Endodermal cell (in vitro differentiated cells): ENCODE results near the gene RANBP10. TPM values are rescaled to one million over a fixed set of nuclear protein-coding genes. Genes with fewer than 3 reads are reported as not detected.

Experiments
- DNase-seq: peaks from one replicate; pipeline ENCODE4 v3.0.0-alpha.2; 2017
- H3K27ac ChIP-seq: 2 replicates; pipeline ENCODE4 v1.5.1; 2013; ENCODE audit warnings: mild to moderate bottlenecking, low read depth, low read length, moderate library complexity
- H3K27me3 ChIP-seq: 2 replicates; pipeline ENCODE4 v1.6.1; 2013; ENCODE audit warnings: mild to moderate bottlenecking, low read length, moderate library complexity; ENCODE audit not compliant: insufficient read depth, control insufficient read depth, poor library complexity, severe bottlenecking
- H3K36me3 ChIP-seq: 2 replicates; pipeline ENCODE4 v1.7.0; 2013; ENCODE audit warnings: mild to moderate bottlenecking, low read length, moderate library complexity; ENCODE audit not compliant: control insufficient read depth, insufficient read depth
- H3K4me1 ChIP-seq: one replicate; pipeline ENCODE4 v1.7.0; 2013; ENCODE audit warnings: low read length; ENCODE audit not compliant: control insufficient read depth, insufficient read depth
- H3K4me3 ChIP-seq: 2 replicates; pipeline ENCODE4 v1.5.1; 2013; ENCODE audit warnings: mild to moderate bottlenecking, low read length, moderate library complexity
- H3K9ac ChIP-seq: 2 replicates; pipeline ENCODE4 v1.6.1; 2013; ENCODE audit warnings: mild to moderate bottlenecking, low read length, moderate library complexity; ENCODE audit not compliant: poor library complexity, severe bottlenecking; ENCODE audit errors: extremely low read depth
- H3K9me3 ChIP-seq: 2 replicates; pipeline ENCODE4 v1.6.1; 2013; ENCODE audit warnings: mild to moderate bottlenecking, low read length, moderate library complexity; ENCODE audit not compliant: control insufficient read depth
- H3K27ac Mint-ChIP-seq: 2 replicates; pipeline ENCODE4 v1.8.0; 2020; ENCODE audit warnings: mixed read lengths
- H3K27me3 Mint-ChIP-seq: 2 replicates; pipeline ENCODE4 v1.8.0; 2021; ENCODE audit warnings: mild to moderate bottlenecking, mixed read lengths; ENCODE audit not compliant: insufficient read depth
- H3K36me3 Mint-ChIP-seq: 2 replicates; pipeline ENCODE4 v1.8.0; 2020; ENCODE audit warnings: low read depth, mixed read lengths
- H3K4me1 Mint-ChIP-seq: 2 replicates; pipeline ENCODE4 v1.8.0; 2020; ENCODE audit warnings: mixed read lengths
- H3K4me3 Mint-ChIP-seq: 2 replicates; pipeline ENCODE4 v1.8.0; 2020; ENCODE audit warnings: mild to moderate bottlenecking, moderate library complexity, mixed read lengths
- H3K9me3 Mint-ChIP-seq: 2 replicates; pipeline ENCODE4 v1.8.0; 2020; ENCODE audit warnings: mild to moderate bottlenecking, mixed read lengths
- CTCF ChIP-seq: fragments of 200-600 bp; sonication (generic); conservative IDR thresholded peaks from 2 replicates; pipeline ENCODE4 v1.5.0; 2021; ENCODE audit warnings: antibody characterized with exemption, mild to moderate bottlenecking
- WGBS, 2 experiments: methylation state at CpG; one replicate each; pipeline versions ENCODE4 v1.1.5 to v1.1.7; 2013; ENCODE audit warnings: missing lambda C conversion rate in 2 of 2, mixed read lengths in 1 of 2; ENCODE audit not compliant: insufficient coverage in 1 of 2, insufficient read length in 1 of 2; 5-methylcytosine and 5-hydroxymethylcytosine counted together
- total RNA-seq, 2 donors: library from RNA; stranded (reverse); fragmentation: NEBNext Ultra II Directional in 1 of 2; extraction: Animal tissue kit (Norgen Biotek cat#: 25700) in 1 of 2; gene quantifications; 2 replicates in 1 of 2; 3 replicates in 1 of 2; pipeline ENCODE4 v1.2.1, GENCODE V29; 2021

Gene RANBP10
- total RNA-seq, 2 donors from 2014 or later = 19.2 to 22.5 TPM

- WGBS, 2 experiments = 94 to 96% methylated on average over 2 of the region's 2 CpGs
- Histone ChIP-seq H3K27ac (no peak overlapping the region), H3K9ac (no peak overlapping the region), H3K27me3 (no peaks in the 10 kb centered on the region), H3K4me3 (no peak overlapping the region), H3K36me3 (no peaks in the 10 kb centered on the region), H3K4me1 (no peaks in the 10 kb centered on the region), H3K9me3 (no peaks in the 10 kb centered on the region)
- no peak for TF ChIP-seq CTCF
- H3K4me1 Mint-ChIP-seq = peaks cover 14% of the 10 kb centered on the region
- no peak overlapping the region for H3K27ac Mint-ChIP-seq
- no peaks in the 10 kb centered on the region for H3K9me3 Mint-ChIP-seq
- DNase-seq = no peak
- no peaks in the 10 kb centered on the region for H3K27me3 Mint-ChIP-seq
- H3K36me3 Mint-ChIP-seq = no peaks in the 10 kb centered on the region
- no peak overlapping the region for H3K4me3 Mint-ChIP-seq
Measured at GRCh38 chr16:67708368-67708771, 98.0 kb downstream of the RANBP10 start.

GRCh38 chr16:67707790-67708189 lies 98.6 kb downstream of the RANBP10 start:
- WGBS, 2 experiments = 99 to 100% methylated on average over 4 to 5 of the region's 5 CpGs
- H3K9ac ChIP-seq = no peak overlapping the region
- H3K36me3 Mint-ChIP-seq = no peaks in the 10 kb centered on the region
- H3K27me3 Mint-ChIP-seq = no peaks in the 10 kb centered on the region
- H3K9me3 Mint-ChIP-seq = no peaks in the 10 kb centered on the region
- no peak overlapping the region for H3K4me3 Mint-ChIP-seq
- H3K27ac Mint-ChIP-seq = no peak overlapping the region
- H3K4me3 ChIP-seq = no peak overlapping the region
- H3K36me3 ChIP-seq = no peaks in the 10 kb centered on the region
- H3K9me3 ChIP-seq = no peaks in the 10 kb centered on the region
- H3K27ac ChIP-seq = no peak overlapping the region
- peaks cover 13% of the 10 kb centered on the region for H3K4me1 Mint-ChIP-seq
- H3K27me3 ChIP-seq = no peaks in the 10 kb centered on the region
- no peaks in the 10 kb centered on the region for H3K4me1 ChIP-seq
- TF ChIP-seq CTCF = no peak
- DNase-seq = no peak

- TF ChIP-seq CTCF = no peak
- no peaks in the 10 kb centered on the region for H3K9me3 Mint-ChIP-seq
- Histone ChIP-seq H3K36me3 (no peaks in the 10 kb centered on the region), H3K9me3 (no peaks in the 10 kb centered on the region), H3K4me3 (no peak overlapping the region), H3K9ac (no peak overlapping the region), H3K27me3 (no peaks in the 10 kb centered on the region), H3K27ac (no peak overlapping the region), H3K4me1 (no peaks in the 10 kb centered on the region)
- WGBS, 2 experiments = 90 to 97% methylated on average over 2 to 4 of the region's 4 CpGs
- H3K4me3 Mint-ChIP-seq = no peak overlapping the region
- no peaks in the 10 kb centered on the region for H3K36me3 Mint-ChIP-seq
- peaks cover 13% of the 10 kb centered on the region for H3K4me1 Mint-ChIP-seq
- DNase-seq = no peak
- H3K27ac Mint-ChIP-seq = no peak overlapping the region
- no peaks in the 10 kb centered on the region for H3K27me3 Mint-ChIP-seq
Measured at GRCh38 chr16:67707210-67707609, 99.2 kb downstream of the RANBP10 start.
